ENCODE results near the gene MEN1. TPM values are rescaled to one million over a fixed set of nuclear protein-coding genes. Genes with fewer than 3 reads are reported as not detected.

Gene MEN1
- total RNA-seq, 2 donors from 2014 or later, result 21.1 to 45.5 TPM

DNA sequence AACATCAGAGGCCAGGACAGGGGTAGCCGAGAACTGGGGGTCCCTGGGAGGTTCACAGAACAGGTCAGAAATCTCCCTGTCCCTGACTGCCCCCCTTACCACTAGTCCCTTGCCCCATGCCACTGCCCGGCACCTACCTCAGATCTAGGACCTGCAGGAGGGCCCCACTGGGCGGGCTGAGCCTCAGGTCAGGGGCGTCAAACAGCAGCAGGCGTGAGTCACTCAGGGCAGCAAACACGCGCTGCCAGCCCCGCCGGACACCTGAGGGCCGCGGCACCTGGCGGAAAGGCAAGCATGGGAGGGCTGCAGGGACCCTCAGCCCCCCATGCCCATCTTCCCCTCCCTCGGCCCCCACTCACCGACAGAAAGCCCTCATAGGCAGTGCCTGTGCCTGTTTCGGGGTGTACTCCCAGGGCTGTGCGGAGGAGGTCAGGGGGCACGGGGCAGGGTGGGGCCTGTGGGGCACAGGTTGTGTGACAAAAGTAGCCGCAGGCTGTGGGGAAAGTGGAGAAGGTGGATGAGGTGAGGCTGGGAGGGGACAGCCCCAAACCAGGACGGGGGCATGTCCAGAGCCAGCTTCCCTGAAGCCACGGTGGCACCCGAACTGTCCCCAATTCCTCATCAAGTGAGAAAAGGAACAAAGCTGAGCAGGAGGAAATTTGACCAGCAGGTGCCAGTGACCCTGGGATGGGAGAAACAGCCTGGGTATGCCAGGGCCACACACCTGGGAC is 22.3 kb upstream of the MEN1 start:
- intact Hi-C loops (cut with DNase I), result no loop called here
- TF ChIP-seq, protein P1, sequence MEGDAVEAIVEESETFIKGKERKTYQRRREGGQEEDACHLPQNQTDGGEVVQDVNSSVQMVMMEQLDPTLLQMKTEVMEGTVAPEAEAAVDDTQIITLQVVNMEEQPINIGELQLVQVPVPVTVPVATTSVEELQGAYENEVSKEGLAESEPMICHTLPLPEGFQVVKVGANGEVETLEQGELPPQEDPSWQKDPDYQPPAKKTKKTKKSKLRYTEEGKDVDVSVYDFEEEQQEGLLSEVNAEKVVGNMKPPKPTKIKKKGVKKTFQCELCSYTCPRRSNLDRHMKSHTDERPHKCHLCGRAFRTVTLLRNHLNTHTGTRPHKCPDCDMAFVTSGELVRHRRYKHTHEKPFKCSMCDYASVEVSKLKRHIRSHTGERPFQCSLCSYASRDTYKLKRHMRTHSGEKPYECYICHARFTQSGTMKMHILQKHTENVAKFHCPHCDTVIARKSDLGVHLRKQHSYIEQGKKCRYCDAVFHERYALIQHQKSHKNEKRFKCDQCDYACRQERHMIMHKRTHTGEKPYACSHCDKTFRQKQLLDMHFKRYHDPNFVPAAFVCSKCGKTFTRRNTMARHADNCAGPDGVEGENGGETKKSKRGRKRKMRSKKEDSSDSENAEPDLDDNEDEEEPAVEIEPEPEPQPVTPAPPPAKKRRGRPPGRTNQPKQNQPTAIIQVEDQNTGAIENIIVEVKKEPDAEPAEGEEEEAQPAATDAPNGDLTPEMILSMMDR (IDR thresholded peaks at IDR 0.05), result no peak
- Histone ChIP-seq H3K27ac (no peak overlapping the region), H3K9ac (ENCODE audit: low read depth in 2 of 2, low read length in 2 of 2) (no peak overlapping the region), H3K27me3 (no peaks in the 10 kb centered on the region), H3K4me1 (no peaks in the 10 kb centered on the region), H3K36me3 (peaks cover 4% of the 10 kb centered on the region), H3K9me3 (no peaks in the 10 kb centered on the region), H3K4me3 (no peak overlapping the region)
- DNase-seq, result no peak

DNA sequence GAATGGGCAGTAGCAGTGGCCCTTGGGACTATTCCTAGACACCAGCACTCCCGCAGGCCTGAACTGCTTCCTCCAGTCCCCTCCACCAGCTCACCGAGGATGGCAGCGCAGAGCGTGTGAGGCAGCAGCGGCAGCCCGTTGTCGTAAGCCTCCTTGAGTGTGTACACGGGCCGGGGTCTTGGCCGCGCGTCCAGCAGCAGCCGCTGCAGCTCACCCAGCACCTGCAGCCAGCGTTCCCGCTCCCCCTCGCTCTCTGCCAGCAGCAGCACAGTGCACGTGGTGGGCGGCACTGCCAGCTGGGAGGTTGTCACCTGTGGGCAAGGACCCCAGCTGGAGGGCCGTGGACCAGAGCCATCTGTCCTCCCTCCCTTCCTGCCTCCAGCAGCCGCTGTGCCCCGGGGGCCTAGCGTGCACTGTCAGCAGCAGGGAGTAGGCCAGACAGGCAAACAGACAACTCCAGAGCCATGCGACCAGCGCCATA is 21.1 kb upstream of the MEN1 start:
- TF ChIP-seq, protein P1 (IDR thresholded peaks at IDR 0.05), result no peak
- DNase-seq, result no peak
- Histone ChIP-seq H3K27ac (no peak overlapping the region), H3K4me3 (no peak overlapping the region), H3K9ac (ENCODE audit: low read depth in 2 of 2, low read length in 2 of 2) (no peak overlapping the region), H3K36me3 (peaks cover 4% of the 10 kb centered on the region), H3K4me1 (no peaks in the 10 kb centered on the region), H3K27me3 (no peaks in the 10 kb centered on the region), H3K9me3 (no peaks in the 10 kb centered on the region)
- intact Hi-C loops (cut with DNase I), result no loop called here

DNA sequence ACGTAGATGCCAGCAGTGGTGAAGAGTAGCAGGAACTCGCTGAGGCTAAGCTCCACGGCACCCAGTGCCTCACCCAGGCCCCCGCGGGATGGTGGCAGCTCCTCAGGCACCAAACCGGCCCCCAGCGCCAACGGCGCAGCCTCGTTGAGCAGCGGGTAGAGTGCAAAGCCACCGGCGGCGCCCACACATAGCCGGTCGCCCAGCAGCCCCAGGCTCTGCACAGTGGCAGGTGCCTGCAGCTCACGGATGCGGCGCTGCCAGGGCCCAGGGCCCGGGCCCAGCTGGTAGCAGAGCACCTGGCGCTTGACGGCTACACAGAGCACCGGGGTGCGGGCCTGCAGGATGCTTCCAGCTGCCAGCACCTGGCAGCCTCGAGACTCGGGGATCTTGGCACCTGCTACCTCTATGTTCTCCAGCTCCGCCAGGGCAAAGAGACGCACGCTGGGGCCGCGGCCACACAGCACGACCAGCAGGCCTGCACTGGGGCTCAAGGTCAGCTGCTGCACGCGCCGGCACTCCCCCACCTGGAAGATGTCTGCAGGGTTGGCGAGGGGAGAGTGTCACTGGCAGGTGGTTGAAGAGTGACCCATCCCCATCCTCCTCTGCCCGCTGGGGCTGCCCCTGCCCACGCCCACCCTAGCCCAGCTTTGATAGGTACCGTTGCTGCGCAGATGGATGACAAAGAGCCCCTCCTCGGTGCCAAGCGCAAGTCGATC is 19.3 kb upstream of the MEN1 start:
- peaks cover 4% of the 10 kb centered on the region for H3K36me3 ChIP-seq
- no peak overlapping the region for H3K27ac ChIP-seq
- no peaks in the 10 kb centered on the region for H3K27me3 ChIP-seq
- no peak overlapping the region for H3K9ac ChIP-seq (ENCODE audit: low read depth in 2 of 2, low read length in 2 of 2)
- H3K4me3 ChIP-seq, result no peak overlapping the region
- H3K4me1 ChIP-seq, result no peaks in the 10 kb centered on the region
- intact Hi-C loops (cut with DNase I), result no loop called here
- no peak for DNase-seq
- H3K9me3 ChIP-seq, result no peaks in the 10 kb centered on the region
- TF ChIP-seq, protein P1 (IDR thresholded peaks at IDR 0.05), result no peak

DNA sequence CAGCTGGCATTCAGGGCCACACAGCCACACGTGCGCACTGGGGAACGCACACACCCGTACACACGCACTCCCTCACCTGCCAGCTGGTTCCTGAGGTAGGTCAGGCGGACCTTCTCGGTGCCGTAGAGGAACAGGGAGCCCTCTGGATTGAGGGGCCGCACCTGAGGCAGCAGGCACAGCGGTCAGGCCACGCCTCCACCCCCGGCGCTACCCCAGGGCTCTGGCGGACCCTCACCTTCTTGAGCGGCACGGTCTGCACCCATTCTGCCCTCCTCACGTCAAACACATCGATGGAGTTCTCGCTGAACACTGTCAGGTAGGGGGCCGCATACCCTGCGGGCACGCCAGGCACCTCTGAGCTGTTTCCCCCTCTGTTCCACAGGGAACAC is 17.1 kb upstream of the MEN1 start:
- Histone ChIP-seq H3K9me3 (no peaks in the 10 kb centered on the region), H3K4me1 (no peaks in the 10 kb centered on the region), H3K27ac (no peak overlapping the region), H3K36me3 (no peaks in the 10 kb centered on the region), H3K27me3 (no peaks in the 10 kb centered on the region), H3K4me3 (no peak overlapping the region), H3K9ac (ENCODE audit: low read depth in 2 of 2, low read length in 2 of 2) (no peak overlapping the region)
- intact Hi-C loops (cut with DNase I), result no loop called here
- TF ChIP-seq, protein P1 (IDR thresholded peaks at IDR 0.05), result no peak
- DNase-seq, result no peak

DNA sequence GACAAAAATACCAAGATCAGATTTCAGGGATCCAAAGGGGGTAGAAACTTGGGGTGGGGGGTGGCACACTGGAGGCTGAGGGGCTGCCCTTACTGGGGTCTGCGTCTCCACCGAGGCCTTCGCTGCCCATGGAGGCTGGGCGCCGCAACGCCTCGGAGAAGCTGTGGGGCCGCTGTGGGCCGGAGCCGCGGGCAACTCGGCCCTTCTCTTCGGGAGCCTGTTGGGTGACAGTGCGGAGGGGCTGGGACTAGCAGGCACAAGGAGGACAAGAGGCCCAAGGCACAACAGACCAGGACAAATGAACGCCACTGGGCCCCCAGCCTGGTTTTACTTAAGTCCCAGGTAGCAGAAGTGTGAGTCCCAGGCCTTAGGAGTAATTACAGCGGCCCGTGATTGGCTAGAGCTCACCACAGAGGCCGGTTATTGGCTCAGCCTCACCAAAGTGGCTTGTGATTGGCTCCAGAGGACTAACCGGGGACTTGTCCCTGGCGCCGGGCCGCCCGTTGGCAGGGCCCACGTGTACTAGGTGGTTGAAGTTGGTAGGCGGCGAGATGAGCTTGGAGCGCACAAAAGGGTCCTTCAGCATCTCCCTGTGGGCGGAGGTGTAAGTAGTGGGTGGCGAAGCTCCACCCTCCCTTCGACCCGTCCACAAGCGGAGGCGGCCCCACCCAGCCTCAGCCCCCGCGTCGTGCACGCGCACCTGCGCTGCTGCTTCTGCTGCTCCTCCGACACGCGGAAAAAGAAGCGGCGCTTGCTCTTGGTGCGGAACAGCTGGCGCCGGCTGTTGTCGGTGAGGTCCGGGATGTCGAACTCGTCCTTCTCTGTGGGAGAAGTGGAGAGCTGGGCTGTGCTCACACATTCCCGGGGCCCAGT is 16.5 kb upstream of the MEN1 start:
- intact Hi-C loops (cut with DNase I), result no loop called here
- Histone ChIP-seq H3K4me1 (no peaks in the 10 kb centered on the region), H3K36me3 (no peaks in the 10 kb centered on the region), H3K4me3 (no peak overlapping the region), H3K27ac (no peak overlapping the region), H3K27me3 (no peaks in the 10 kb centered on the region), H3K9ac (ENCODE audit: low read depth in 2 of 2, low read length in 2 of 2) (no peak overlapping the region), H3K9me3 (no peaks in the 10 kb centered on the region)
- TF ChIP-seq, protein P1 (IDR thresholded peaks at IDR 0.05), result no peak
- no peak for DNase-seq

Data from colonic mucosa (tissue), 4 donors.